ENCODE results near the gene TEKT4. TPM values are rescaled to one million over a fixed set of nuclear protein-coding genes. Genes with fewer than 3 reads are reported as not detected.

TEKT4 gene
- total RNA-seq, 1 donor from 2014 or later = not detected

DNA sequence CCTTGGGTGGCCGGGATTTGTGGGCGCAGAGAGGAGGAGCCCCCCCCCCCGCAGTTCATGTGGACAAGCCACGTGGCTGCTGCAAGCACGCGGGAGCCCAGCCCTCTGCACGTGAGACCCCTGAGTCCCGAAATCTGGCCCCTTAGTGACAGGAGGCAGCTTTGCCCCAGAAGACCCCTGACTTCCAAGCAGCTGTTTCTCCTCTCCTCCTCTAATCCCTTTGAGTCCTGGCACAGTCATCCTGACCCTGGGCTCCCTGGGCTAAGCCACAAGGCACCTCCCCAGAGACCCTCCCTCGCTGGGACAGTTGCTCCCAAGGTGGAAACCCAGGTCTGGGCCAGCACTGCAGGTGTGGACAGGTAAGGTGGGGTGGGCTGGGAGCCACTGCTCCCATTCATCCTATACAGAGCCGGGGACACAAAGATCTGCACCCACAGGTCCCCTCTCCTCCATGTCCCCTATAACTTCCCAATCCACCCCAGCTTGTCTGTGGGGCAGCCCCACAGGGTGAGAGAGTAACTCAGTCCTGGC is 923 bp downstream of the TEKT4 start:
- no peak overlapping the region for H3K4me3 Mint-ChIP-seq (ENCODE audit: unreplicated experiment)
- TF ChIP-seq, protein P1, sequence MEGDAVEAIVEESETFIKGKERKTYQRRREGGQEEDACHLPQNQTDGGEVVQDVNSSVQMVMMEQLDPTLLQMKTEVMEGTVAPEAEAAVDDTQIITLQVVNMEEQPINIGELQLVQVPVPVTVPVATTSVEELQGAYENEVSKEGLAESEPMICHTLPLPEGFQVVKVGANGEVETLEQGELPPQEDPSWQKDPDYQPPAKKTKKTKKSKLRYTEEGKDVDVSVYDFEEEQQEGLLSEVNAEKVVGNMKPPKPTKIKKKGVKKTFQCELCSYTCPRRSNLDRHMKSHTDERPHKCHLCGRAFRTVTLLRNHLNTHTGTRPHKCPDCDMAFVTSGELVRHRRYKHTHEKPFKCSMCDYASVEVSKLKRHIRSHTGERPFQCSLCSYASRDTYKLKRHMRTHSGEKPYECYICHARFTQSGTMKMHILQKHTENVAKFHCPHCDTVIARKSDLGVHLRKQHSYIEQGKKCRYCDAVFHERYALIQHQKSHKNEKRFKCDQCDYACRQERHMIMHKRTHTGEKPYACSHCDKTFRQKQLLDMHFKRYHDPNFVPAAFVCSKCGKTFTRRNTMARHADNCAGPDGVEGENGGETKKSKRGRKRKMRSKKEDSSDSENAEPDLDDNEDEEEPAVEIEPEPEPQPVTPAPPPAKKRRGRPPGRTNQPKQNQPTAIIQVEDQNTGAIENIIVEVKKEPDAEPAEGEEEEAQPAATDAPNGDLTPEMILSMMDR (IDR thresholded peaks at IDR 0.05) = no peak
- no peak for DNase-seq (ENCODE audit: low spot score)
- H3K9me3 Mint-ChIP-seq (ENCODE audit: low read depth) = no peaks in the 10 kb centered on the region
- no peaks in the 10 kb centered on the region for H3K36me3 Mint-ChIP-seq (ENCODE audit: low read depth)
- no peaks in the 10 kb centered on the region for H3K4me1 Mint-ChIP-seq (ENCODE audit: low read depth)
- no peak overlapping the region for H3K27ac Mint-ChIP-seq (ENCODE audit: unreplicated experiment)
- H3K27me3 Mint-ChIP-seq (ENCODE audit: low read depth) = no peaks in the 10 kb centered on the region

DNA sequence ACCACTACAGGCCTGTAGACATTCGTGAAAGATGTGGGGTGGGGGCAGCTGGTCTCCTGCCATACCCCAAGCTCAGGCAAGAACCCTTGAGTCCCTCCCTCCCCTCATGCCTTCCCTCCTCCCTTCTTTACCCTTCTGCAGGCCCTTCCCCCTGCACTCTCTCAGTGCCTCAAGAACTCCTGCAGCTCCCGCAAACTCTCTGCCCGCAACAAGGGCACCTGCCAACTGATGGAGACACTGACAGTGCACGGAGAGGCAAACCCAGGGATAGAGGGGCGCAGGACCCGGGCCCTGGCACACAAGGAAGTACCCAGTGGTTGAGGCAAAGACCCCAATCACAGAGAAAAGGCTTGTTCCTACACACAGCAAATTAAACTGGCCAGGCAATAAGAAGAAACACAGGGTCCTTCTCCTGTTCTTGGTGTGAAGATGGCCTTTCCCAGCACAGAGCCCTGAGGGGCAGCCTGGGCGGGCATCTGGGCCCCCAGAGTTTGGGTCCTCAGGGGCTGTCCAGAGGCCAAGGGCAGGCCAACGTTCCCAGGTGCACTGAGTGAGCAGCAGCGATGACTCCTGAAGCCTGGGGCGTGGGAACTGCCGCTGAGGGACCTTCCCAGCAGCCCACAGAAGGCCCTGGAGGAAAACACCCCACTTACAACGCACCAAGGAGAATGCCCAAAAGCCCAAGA is 1.6 kb downstream of the TEKT4 start:
- Mint-ChIP-seq H3K27me3 (ENCODE audit: low read depth) (no peaks in the 10 kb centered on the region), H3K27ac (ENCODE audit: unreplicated experiment) (no peak overlapping the region)

DNA sequence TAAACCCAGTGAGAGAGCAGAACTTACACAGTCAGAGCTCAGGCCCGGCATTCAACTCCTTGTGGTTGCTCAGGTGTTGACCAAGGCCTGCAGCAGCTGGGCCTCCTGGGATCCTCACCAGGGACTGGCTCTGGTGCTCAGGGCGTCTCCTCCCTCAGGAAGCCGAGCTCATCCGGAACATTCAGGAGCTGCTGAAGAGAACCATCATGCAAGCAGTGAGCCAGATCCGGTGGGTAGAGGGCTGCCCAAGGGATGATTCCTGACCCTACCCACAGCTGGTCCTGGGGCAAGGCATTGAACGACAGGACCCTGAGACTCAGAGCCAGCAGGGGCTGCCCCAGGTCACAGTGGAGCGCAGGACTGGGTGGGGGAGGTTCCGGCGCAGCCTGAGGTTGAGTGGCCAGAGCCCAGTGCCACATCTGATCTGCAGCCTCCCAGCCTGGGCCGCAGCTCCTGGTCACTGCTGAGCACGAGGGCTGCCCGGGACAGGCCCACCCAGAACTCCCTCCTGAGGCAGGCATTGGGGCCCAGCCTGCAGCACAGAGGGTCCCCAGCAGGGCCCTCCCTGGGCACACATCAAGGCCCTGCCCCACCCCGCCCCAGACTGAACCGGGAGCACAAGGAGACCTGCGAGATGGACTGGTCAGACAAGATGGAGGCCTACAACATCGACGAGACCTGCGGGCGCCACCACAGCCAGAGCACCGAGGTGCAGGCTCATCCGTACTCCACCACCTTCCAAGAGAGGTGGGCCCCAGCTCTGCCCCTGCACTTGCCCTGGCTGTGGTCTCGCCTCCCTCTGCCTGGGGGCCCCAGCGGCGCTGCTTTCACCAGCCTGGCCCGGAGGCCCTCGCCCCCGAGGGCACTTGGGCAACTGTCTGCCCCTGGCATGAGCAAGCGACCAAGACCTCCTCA is 2.4 kb downstream of the TEKT4 start:
- no peaks in the 10 kb centered on the region for H3K27me3 Mint-ChIP-seq (ENCODE audit: low read depth)
- no peak for DNase-seq (ENCODE audit: low spot score)
- H3K4me1 Mint-ChIP-seq (ENCODE audit: low read depth) = no peaks in the 10 kb centered on the region
- H3K36me3 Mint-ChIP-seq (ENCODE audit: low read depth) = no peaks in the 10 kb centered on the region
- no peak overlapping the region for H3K4me3 Mint-ChIP-seq (ENCODE audit: unreplicated experiment)
- no peaks in the 10 kb centered on the region for H3K9me3 Mint-ChIP-seq (ENCODE audit: low read depth)
- TF ChIP-seq, protein P1 (IDR thresholded peaks at IDR 0.05) = no peak
- H3K27ac Mint-ChIP-seq (ENCODE audit: unreplicated experiment) = no peak overlapping the region

More for the DNA sequence above, 1.6 kb downstream of the TEKT4 start:
- Mint-ChIP-seq H3K4me1 (ENCODE audit: low read depth) (no peaks in the 10 kb centered on the region), H3K36me3 (ENCODE audit: low read depth) (no peaks in the 10 kb centered on the region), H3K4me3 (ENCODE audit: unreplicated experiment) (no peak overlapping the region), H3K9me3 (ENCODE audit: low read depth) (no peaks in the 10 kb centered on the region)
- TF ChIP-seq, protein P1 (IDR thresholded peaks at IDR 0.05) = no peak
- DNase-seq (ENCODE audit: low spot score) = no peak

DNA sequence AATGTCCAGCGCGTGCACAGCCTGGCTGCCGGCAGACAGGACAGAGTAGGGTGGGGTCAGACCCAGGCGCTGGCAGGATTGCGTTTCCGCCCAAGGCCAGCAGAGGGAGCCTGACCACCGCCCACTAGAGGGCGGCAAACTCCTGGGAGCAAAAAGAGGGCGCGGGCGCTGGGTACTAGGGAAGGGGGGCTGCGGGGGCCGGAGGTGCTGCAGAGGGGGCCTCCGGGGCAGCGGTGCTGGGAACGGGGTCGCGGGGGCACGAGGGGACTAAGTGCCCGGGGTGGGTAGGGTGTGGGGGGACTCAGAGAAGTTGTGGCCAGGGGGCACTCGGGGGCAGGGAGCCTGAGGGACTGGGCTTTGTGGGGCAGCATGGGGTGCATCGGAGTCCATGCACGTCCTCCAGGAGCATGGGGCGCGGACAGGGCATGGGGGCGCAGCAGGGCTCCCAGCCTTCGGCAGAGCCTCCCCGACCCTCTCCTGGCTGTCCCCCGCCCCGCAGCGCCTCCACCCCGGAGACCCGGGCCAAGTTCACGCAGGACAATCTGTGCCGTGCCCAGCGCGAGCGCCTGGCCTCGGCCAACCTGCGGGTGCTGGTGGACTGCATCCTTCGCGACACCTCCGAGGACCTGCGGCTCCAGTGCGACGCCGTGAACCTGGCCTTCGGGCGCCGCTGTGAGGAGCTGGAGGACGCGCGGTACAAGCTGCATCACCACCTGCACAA is 3.2 kb downstream of the TEKT4 start:
- H3K9me3 Mint-ChIP-seq (ENCODE audit: low read depth) = no peaks in the 10 kb centered on the region
- TF ChIP-seq, protein P1 (IDR thresholded peaks at IDR 0.05) = peak; percentile 79
- DNase-seq (ENCODE audit: low spot score) = peak; percentile 90
- no peaks in the 10 kb centered on the region for H3K27me3 Mint-ChIP-seq (ENCODE audit: low read depth)
- H3K27ac Mint-ChIP-seq (ENCODE audit: unreplicated experiment) = no peak overlapping the region
- no peaks in the 10 kb centered on the region for H3K36me3 Mint-ChIP-seq (ENCODE audit: low read depth)
- no peak overlapping the region for H3K4me3 Mint-ChIP-seq (ENCODE audit: unreplicated experiment)
- H3K4me1 Mint-ChIP-seq (ENCODE audit: low read depth) = no peaks in the 10 kb centered on the region

Measured in chondrocyte (in vitro differentiated cells).